NCI-H1092 treated with DMSO at 0.1 percent for 48 hours (cell line): ENCODE measurements around the gene ARL15.
"Not testable (repeated sequence)": the region's sequence is repeated elsewhere in the genome, so short reads cannot be mapped to it uniquely, and the experiment has no call there.

Source experiments
- DNase-seq: peaks from one replicate; lab custom pipeline; 2025; lab: John Stamatoyannopoulos, UW

The ARL15 gene

DNA sequence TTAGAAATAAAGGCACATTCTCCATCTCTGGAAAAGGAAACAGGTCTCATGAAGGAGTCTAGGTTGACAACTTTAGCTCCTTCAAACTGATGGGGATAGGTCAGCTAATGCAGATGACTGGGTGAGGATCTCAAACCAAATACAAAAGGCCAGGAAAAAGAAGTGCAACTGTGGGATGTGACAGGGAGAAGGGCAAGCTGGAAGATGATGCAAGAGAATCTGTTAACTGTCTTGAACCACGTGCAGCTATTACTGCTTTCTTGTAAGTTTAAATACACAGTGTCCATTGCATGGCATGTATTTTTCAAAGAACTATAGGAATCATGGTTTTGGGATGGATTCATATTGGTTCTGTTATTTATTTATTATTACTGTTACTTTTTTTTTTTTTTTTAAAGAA lies 418.1 kb downstream of the ARL15 start:
- DNase-seq, result no peak

DNA sequence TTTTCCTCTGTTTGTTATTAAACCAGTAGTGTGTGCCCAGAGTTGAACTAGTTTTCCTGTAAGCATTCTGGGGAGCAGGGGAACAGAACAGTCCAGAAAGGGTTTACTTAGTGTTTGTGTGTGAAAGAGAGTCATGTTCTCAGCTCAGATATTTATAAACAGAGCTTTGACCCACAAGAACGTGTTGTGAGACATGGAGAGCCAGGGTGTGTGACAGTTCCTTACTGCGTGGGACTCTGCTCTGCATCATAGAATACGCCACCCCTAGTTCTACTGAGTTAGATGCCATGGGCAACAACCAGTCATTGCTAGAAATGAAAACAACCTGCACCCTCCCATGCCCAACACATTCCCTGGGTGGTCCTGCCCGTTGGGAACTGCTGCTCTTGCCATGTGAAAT lies 419.2 kb downstream of the ARL15 start:
- DNase-seq, result no peak

GRCh38 chr5:53890490-53890889 lies 419.9 kb downstream of the ARL15 start:
- DNase-seq, result no peak

DNA sequence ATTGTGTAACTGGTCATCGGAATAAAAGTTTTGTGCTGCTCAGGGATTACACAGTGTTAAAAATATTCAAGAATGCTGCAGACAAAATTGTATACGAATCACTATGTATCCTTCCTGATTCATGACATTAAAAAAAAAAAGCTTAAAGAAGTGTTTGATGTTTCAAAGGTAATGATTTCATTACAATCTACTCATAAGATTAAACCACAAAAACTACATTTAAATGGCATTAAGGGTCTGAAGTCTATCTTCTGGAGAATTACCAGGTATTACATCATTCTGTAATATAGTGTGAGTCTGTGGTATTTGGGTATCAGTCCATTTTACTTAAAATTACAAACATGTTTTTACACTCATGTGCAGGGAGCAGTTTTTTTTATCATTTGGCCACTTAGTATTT lies 425.5 kb downstream of the ARL15 start:
- no peak for DNase-seq

DNA sequence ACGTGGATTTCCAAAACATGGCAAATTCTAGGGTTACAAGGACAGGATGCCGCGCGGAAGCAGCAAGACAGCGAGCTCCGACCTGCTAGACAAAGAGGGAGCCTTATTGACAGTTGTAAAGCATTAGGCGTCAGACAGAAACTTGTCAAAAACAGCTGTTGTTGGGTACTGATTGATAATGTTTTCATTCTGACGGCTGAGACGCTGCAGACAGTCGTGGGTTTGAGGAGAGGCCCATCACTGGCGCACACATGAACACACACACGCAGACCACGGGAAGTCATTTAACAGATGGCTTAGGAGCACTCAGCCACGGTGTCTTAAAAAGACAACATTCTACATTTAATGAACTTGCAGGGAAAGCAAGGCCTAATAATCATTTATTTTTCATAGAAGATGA lies 426.0 kb downstream of the ARL15 start:
- DNase-seq, result no peak

- no peak for DNase-seq
These were observed 427.7 kb downstream of the ARL15 start for GRCh38 chr5:53882676-53883031.

DNA sequence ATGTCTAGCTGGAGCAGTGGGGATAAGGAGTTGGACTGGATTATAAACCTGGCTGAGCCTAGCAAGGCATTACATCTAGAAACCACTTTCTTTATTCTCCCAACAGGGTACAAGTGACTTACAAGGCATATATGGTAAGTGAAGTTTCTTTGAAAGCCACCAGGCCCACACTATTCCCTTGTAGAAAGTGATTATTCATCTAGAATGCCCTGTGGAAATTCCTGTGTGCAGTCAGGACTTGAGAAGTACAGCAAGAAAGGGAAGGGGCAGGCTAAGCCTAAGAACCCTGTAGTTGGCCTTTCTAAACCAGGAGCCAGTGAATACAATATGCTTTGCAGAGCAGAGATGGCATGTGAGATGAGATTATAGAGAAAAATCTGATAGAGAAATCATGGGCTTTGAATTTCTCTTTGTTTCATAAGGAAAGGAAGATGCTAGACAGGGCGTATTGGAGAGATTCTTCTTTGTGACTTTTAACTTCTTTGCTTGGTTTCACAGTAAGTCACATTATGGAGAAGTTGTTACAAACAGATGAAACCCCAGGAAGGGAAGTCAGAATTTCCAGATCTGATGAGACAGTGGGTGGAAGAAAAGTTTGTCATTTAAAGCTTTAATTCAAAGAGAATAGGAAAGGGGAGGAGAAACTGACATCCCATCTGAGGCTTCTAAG lies 428.2 kb downstream of the ARL15 start:
- DNase-seq, result no peak

- no peak for DNase-seq
These were observed 430.6 kb downstream of the ARL15 start for GRCh38 chr5:53879708-53880323.

DNA sequence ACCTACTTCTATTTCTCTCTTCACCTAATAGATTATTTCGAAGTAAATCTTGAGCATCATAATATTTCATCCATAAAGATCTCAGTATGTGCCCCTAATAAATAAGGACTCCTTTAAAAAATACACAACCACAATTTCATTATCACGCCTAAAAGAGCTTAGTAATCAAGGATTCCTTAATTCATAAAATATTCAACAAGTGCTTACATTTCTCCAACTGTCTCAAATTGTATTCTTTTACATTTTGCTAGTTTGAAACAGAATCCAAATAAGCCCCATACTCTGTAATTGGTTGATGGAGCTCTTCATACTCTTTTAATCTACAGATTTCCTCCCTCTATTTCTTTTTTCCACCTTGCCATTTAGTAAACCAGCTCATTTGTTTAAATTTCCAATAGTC lies 432.4 kb downstream of the ARL15 start:
- no peak for DNase-seq

GRCh38 chr5:53877243-53877642 lies 433.1 kb downstream of the ARL15 start:
- DNase-seq, result no peak

- no peak for DNase-seq
These were observed 436.0 kb downstream of the ARL15 start for GRCh38 chr5:53874409-53874808.

DNA sequence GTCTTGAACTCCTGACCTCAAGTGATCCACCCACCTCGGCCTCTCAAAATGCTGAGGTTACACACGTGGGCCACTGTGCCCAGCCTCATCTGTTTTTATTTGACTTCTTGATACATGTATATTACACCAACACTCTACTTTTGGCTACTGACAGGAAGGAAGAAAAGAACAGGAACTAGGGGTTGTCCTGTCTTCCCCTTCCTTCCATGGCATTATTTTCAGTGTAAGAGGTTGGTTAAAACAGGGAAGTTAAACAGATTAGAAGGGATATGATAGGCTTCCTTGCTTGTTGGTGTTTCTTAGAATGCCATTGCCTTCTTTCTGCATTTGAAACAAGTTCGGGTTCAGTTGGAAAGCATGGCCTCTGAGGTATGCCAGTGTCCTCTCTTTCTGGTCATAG lies 437.1 kb downstream of the ARL15 start:
- no peak for DNase-seq

GRCh38 chr5:53871775-53872174 lies 438.6 kb downstream of the ARL15 start:
- no peak for DNase-seq

GRCh38 chr5:53871050-53871449 lies 439.3 kb downstream of the ARL15 start:
- no peak for DNase-seq

GRCh38 chr5:53858700-53859456 lies 451.5 kb downstream of the ARL15 start:
- no peak for DNase-seq

DNA sequence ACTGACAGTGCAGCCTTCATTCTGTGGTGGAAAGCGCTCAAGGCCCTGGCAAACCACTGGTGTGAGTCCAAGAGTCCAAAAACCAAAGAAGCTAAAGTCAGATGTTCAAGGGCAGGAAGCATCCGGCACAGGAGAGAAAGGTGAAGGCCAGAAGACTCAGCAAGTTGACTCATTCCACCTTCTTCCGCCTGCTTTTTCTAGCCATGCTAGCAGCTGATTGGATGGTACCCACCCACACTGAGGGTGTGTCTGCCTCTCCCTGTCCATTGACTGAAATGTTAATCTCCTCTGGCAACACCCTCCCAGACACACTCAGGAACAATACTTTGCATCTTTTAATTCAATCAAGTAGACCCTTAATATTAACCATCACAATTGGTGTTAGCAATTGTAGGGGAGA lies 453.9 kb downstream of the ARL15 start:
- DNase-seq, result no peak

- not testable (repeated sequence) for DNase-seq
These were observed 473.4 kb downstream of the ARL15 start for GRCh38 chr5:53836851-53837430.

DNA sequence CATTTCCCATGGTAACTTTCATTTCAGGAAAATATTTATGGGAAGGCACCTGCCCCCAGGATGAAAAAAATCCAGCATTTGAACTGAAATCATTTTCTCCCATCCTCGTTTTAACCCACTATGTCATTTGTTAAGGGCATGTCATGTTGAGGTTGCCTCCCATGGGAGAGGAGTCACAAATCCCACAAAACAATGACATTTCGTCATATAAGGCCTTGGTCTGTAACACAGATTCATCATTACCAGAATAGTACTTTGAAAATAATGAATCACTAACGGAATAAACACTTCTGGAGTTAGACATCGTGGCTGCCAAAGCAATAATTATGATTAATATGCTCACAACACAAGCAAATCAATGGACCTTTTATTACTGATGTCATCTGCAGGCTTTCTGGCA lies 475.9 kb downstream of the ARL15 start:
- no peak for DNase-seq
